Panc1 (cell line): ENCODE results near the gene SIRT6. TPM values are rescaled to one million over a fixed set of nuclear protein-coding genes. Genes with fewer than 3 reads are reported as not detected.

Experiments
- ATAC-seq: fragments of 200-7000 bp; cut with Tn5 transposase; 2 replicates; pipeline ENCODE4 v1.9.1; 2020; ENCODE audit warnings: mild to moderate bottlenecking, moderate library complexity
- BruUV-seq: library from RNA; stranded (reverse); fragments of 400-500 nt; replicated peaks from 2 replicates; lab custom pipeline; 2021; lab: Mats Ljungman, UMichigan
- CTCF ChIA-PET: fragments of 300-600 bp; sonication (Branson Sonifier 250); formaldehyde crosslinking; loops from one replicate; lab custom pipeline; 2022; ENCODE audit warnings: antibody characterized with exemption; lab: Charles Lee
- POLR2A ChIA-PET: fragments of 300-600 bp; sonication (Branson Sonifier 250); formaldehyde crosslinking; loops from one replicate; lab custom pipeline; 2022; ENCODE audit warnings: antibody characterized with exemption; lab: Charles Lee
- DNase-seq: peaks from one replicate; pipeline ENCODE4 v3.0.0-alpha.2; 2010; ENCODE audit warnings: low read depth, low spot score
- H3K27ac ChIP-seq: 2 replicates; pipeline ENCODE4 v1.5.1; 2011; ENCODE audit warnings: mild to moderate bottlenecking, low read length, inconsistent platforms
- H3K27me3 ChIP-seq: fragments of 200-500 bp; sonication (Bioruptor generic); 2 replicates; pipeline ENCODE4 v1.6.0; 2014; ENCODE audit warnings: low read length, inconsistent platforms; ENCODE audit not compliant: control insufficient read depth, insufficient read depth
- H3K36me3 ChIP-seq: fragments of 200-500 bp; sonication (Bioruptor generic); 2 replicates; pipeline ENCODE4 v1.5.1; 2014; ENCODE audit warnings: inconsistent platforms, mild to moderate bottlenecking, low read length, moderate library complexity; ENCODE audit not compliant: control insufficient read depth, insufficient read depth
- H3K4me1 ChIP-seq: 2 replicates; pipeline ENCODE4 v1.5.1; 2011; ENCODE audit warnings: inconsistent platforms, mild to moderate bottlenecking, low read length, moderate library complexity; ENCODE audit not compliant: control insufficient read depth, insufficient read depth
- H3K4me3 ChIP-seq, 2 experiments: 2 replicates each; pipeline ENCODE4 v1.5.1; 2011 to 2012; ENCODE audit warnings: low read depth in 2 of 2, low read length in 2 of 2, mild to moderate bottlenecking in 2 of 2, inconsistent platforms in 1 of 2, moderate library complexity in 1 of 2
- H3K9me3 ChIP-seq: fragments of 200-500 bp; sonication (Bioruptor generic); 2 replicates; pipeline ENCODE4 v1.5.1; 2014; ENCODE audit warnings: low read depth, mild to moderate bottlenecking, inconsistent platforms, low read length, moderate library complexity; ENCODE audit not compliant: control insufficient read depth, insufficient read depth
- POLR2AphosphoS5 ChIP-seq: IDR thresholded peaks from 2 replicates; pipeline ENCODE4 v1.6.1; 2012; ENCODE audit warnings: mild to moderate bottlenecking, low read depth, low read length, moderate library complexity
- SIN3A ChIP-seq: IDR thresholded peaks from 2 replicates; pipeline ENCODE4 v1.6.1; 2012; ENCODE audit warnings: low read depth, mild to moderate bottlenecking, low read length, moderate library complexity, borderline replicate concordance; ENCODE audit not compliant: insufficient read depth
- TCF7L2 ChIP-seq: IDR thresholded peaks from 2 replicates; pipeline ENCODE4 v1.6.1; 2011; ENCODE audit warnings: mild to moderate bottlenecking, low read depth, low read length, inconsistent platforms
- in situ Hi-C: cut with HindIII; loops from 2 replicates; pipeline ENCODE4 v1.10.0; 2016; ENCODE audit warnings: low sequenced_read_pairs, low pct_unique_long_range_greater_than_20kb
- intact Hi-C: fragments of 100-400 bp; cut with micrococcal nuclease; formaldehyde crosslinking; loops from one replicate; pipeline ENCODE4 v1.10.0; 2022; ENCODE audit not compliant: unreplicated experiment
- total RNA-seq: library from RNA; stranded (reverse); gene quantifications from one replicate; pipeline ENCODE4 v1.2.1, GENCODE V29; 2021; ENCODE audit not compliant: unreplicated experiment
- TF ChIP-seq, protein P1 (sequence below), 2 experiments: IDR thresholded peaks; 2 replicates each; pipeline ENCODE4 v1.6.1; 2011 to 2012; ENCODE audit warnings: low read depth in 2 of 2, control low read depth in 1 of 2, low read length in 1 of 2, mild to moderate bottlenecking in 1 of 2, moderate library complexity in 1 of 2; ENCODE audit not compliant: insufficient read depth in 1 of 2
- TF ChIP-seq, protein P2 (sequence below): fragments of 450-650 bp; IDR thresholded peaks from 2 replicates; pipeline ENCODE4 v1.5.1; 2017; ENCODE audit warnings: mild to moderate bottlenecking

Gene SIRT6
- total RNA-seq, 1 experiment from 2014 or later, result 19.8 TPM

DNA sequence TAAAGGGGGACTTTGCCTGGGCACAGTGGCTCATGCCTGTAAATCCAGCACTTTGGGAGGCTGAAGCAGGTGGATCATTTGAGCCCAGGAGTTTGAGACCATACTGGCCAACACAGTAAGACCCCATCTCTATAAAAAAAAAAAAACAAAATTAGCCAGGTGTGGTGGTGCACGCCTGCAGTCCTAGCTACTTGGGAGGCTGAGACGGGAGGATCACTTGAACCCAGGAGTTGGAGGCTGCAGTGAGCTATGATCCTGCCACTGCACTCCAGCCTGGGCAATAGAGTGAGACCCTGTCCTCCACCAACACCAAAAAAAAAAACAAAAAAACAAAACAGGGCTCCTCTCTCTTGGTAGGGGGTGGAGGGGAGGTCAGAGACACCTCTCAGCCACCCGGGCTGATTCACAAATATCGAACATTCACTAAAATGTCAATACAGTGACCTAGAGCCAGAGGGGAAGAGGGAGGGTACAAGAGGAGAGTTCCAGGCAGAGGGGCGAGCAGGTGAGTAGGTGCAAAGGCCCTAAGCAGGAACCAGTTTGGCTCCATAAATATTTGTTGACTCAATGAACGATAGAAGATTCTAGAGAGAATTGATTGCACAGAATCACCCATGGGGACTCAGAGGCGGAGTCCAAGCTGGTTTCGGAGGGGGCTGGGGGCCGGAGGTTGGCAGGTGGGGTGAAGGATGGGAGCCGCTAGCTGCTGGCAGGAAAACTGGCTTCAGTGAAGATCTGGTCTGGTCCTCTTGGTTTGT, 29.9 kb downstream of the SIRT6 start:
- Histone ChIP-seq H3K36me3 (no peaks in the 10 kb centered on the region), H3K27ac (no peak overlapping the region), H3K4me1 (peaks cover 4% of the 10 kb centered on the region; the same call in 1 of the 2 replicates), H3K4me3 (no peak overlapping the region), H3K9me3 (no peaks in the 10 kb centered on the region), H3K27me3 (no peaks in the 10 kb centered on the region)
- TF ChIP-seq SIN3A (no peak), POLR2AphosphoS5 (no peak), TCF7L2 (no peak)
- TF ChIP-seq, protein P1, sequence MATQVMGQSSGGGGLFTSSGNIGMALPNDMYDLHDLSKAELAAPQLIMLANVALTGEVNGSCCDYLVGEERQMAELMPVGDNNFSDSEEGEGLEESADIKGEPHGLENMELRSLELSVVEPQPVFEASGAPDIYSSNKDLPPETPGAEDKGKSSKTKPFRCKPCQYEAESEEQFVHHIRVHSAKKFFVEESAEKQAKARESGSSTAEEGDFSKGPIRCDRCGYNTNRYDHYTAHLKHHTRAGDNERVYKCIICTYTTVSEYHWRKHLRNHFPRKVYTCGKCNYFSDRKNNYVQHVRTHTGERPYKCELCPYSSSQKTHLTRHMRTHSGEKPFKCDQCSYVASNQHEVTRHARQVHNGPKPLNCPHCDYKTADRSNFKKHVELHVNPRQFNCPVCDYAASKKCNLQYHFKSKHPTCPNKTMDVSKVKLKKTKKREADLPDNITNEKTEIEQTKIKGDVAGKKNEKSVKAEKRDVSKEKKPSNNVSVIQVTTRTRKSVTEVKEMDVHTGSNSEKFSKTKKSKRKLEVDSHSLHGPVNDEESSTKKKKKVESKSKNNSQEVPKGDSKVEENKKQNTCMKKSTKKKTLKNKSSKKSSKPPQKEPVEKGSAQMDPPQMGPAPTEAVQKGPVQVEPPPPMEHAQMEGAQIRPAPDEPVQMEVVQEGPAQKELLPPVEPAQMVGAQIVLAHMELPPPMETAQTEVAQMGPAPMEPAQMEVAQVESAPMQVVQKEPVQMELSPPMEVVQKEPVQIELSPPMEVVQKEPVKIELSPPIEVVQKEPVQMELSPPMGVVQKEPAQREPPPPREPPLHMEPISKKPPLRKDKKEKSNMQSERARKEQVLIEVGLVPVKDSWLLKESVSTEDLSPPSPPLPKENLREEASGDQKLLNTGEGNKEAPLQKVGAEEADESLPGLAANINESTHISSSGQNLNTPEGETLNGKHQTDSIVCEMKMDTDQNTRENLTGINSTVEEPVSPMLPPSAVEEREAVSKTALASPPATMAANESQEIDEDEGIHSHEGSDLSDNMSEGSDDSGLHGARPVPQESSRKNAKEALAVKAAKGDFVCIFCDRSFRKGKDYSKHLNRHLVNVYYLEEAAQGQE (IDR thresholded peaks at IDR 0.05; ENCODE audit: insufficient read depth in 1 of 2, low read depth in 2 of 2, low read length in 1 of 2), result no peak
- TF ChIP-seq, protein P2, sequence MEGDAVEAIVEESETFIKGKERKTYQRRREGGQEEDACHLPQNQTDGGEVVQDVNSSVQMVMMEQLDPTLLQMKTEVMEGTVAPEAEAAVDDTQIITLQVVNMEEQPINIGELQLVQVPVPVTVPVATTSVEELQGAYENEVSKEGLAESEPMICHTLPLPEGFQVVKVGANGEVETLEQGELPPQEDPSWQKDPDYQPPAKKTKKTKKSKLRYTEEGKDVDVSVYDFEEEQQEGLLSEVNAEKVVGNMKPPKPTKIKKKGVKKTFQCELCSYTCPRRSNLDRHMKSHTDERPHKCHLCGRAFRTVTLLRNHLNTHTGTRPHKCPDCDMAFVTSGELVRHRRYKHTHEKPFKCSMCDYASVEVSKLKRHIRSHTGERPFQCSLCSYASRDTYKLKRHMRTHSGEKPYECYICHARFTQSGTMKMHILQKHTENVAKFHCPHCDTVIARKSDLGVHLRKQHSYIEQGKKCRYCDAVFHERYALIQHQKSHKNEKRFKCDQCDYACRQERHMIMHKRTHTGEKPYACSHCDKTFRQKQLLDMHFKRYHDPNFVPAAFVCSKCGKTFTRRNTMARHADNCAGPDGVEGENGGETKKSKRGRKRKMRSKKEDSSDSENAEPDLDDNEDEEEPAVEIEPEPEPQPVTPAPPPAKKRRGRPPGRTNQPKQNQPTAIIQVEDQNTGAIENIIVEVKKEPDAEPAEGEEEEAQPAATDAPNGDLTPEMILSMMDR, result no peak
- ATAC-seq (no peak), DNase-seq (no peak)
- ChIA-PET CTCF (no interaction called here), POLR2A (no interaction called here)
- in situ Hi-C loops, result no loop called here
- intact Hi-C loops, result no loop called here
- no TSS peak for BruUV-seq

DNA sequence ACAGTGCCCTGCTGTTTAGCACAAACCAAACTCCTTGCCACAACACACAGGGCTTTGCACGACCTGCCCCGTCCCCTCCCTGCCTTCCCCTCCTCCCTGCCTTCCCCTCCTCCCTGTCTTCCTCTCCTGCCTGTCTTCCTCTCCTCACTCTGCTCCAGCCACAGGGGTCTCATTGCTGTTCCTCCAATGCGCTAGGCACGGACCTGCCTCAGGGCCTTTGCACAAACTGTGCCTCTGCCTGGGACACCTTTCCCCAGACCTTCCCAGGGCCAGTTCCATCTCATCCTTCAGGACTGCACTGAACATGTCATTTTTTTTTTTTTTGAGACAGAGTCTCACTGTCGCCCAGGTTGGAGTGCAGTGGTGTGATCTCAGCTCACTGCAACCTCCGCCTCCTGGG, 30.7 kb downstream of the SIRT6 start:
- intact Hi-C loops, result no loop called here
- no peaks in the 10 kb centered on the region for H3K36me3 ChIP-seq
- DNase-seq, result no peak
- H3K27ac ChIP-seq, result no peak overlapping the region
- H3K27me3 ChIP-seq, result no peaks in the 10 kb centered on the region
- ChIA-PET CTCF (no interaction called here), POLR2A (no interaction called here)
- no TSS peak for BruUV-seq
- in situ Hi-C loops, result no loop called here
- H3K9me3 ChIP-seq, result no peaks in the 10 kb centered on the region
- peaks cover 4% of the 10 kb centered on the region; the same call in 1 of the 2 replicates for H3K4me1 ChIP-seq
- no peak for ATAC-seq
- H3K4me3 ChIP-seq, result no peak overlapping the region
- TF ChIP-seq, protein P1 (IDR thresholded peaks at IDR 0.05; ENCODE audit: insufficient read depth in 1 of 2, low read depth in 2 of 2, low read length in 1 of 2), result no peak
- TF ChIP-seq, protein P2, result no peak
- TF ChIP-seq POLR2AphosphoS5, result no peak
